NCI-H69 (cell line): ENCODE results near the gene MEGF8.
A peak's percentile ranks its signal among the peaks of the same experiment; 100 is the strongest.

ENCODE experiments used
- DNase-seq: peaks from one replicate; lab custom pipeline; 2025; lab: John Stamatoyannopoulos, UW

Gene MEGF8

GRCh38 chr19:42388851-42389489 lies 63.5 kb downstream of the MEGF8 start:
- no peak for DNase-seq

- DNase-seq: no peak
Measured at GRCh38 chr19:42389899-42390298, 64.5 kb downstream of the MEGF8 start, which contains the start of gene CNFN. TSS of gene CNFN (minus strand) at chr19:42390297. CDS start at chr19:42389037, 1,260 bp downstream.

GRCh38 chr19:42392165-42392564 lies 66.7 kb downstream of the MEGF8 start:
- no peak for DNase-seq

- DNase-seq: no peak
Measured at GRCh38 chr19:42394751-42395150, 69.3 kb downstream of the MEGF8 start.

- DNase-seq: peak; percentile 99
Measured at GRCh38 chr19:42396381-42397262, 71.2 kb downstream of the MEGF8 start.

GRCh38 chr19:42397263-42398166 lies 72.1 kb downstream of the MEGF8 start:
- DNase-seq: peak; percentile 70

GRCh38 chr19:42400404-42400803 lies 75.0 kb downstream of the MEGF8 start:
- peak; percentile 27 for DNase-seq

GRCh38 chr19:42401365-42402303 lies 76.2 kb downstream of the MEGF8 start:
- peak; percentile 87 for DNase-seq

- peak; percentile 52 for DNase-seq
Measured at GRCh38 chr19:42402376-42403116, 77.1 kb downstream of the MEGF8 start.

- peak; percentile 59 for DNase-seq
Measured at GRCh38 chr19:42403586-42403985, 78.2 kb downstream of the MEGF8 start.

GRCh38 chr19:42406111-42406510 lies 80.7 kb downstream of the MEGF8 start:
- DNase-seq: no peak

- DNase-seq: no peak
Measured at GRCh38 chr19:42407085-42407815, 81.8 kb downstream of the MEGF8 start.

- no peak for DNase-seq
Measured at GRCh38 chr19:42407816-42408175, 82.4 kb downstream of the MEGF8 start.

GRCh38 chr19:42409477-42409876 lies 84.0 kb downstream of the MEGF8 start:
- no peak for DNase-seq

GRCh38 chr19:42410371-42410770 lies 84.9 kb downstream of the MEGF8 start:
- no peak for DNase-seq

- no peak for DNase-seq
Measured at GRCh38 chr19:42411581-42412178, 86.2 kb downstream of the MEGF8 start.

GRCh38 chr19:42412227-42412626 lies 86.8 kb downstream of the MEGF8 start:
- DNase-seq: peak; percentile 60

GRCh38 chr19:42412661-42413076 lies 87.2 kb downstream of the MEGF8 start:
- peak; percentile 39 for DNase-seq

GRCh38 chr19:42419309-42419708 lies 93.9 kb downstream of the MEGF8 start:
- DNase-seq: peak; percentile 22
